AG08395 (cell line): Measurements from ENCODE around the gene TMEM165.

ENCODE experiments used
- DNase-seq: peaks from one replicate; pipeline ENCODE4 v3.0.0; 2012; ENCODE audit warnings: mixed read lengths, low spot score

The TMEM165 gene

DNA sequence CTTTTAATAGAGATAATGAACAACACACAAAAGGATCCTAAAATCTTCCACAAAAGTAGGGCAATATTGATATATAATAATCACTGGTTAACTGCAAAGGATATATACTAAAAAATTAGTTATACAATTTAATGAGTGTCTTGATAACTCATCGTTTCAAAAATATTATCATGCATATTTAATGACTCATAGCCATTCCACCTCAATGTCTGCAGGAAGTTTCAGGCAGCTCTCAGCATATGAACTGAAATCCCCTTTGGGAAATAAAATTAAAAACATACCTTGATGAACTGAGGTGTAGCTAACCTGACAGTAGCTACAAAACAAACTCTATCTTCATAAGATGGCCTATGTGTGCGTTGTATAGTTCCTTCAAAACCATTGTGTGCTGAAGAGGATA is 62.9 kb downstream of the TMEM165 start:
- DNase-seq: peak; percentile 35

DNA sequence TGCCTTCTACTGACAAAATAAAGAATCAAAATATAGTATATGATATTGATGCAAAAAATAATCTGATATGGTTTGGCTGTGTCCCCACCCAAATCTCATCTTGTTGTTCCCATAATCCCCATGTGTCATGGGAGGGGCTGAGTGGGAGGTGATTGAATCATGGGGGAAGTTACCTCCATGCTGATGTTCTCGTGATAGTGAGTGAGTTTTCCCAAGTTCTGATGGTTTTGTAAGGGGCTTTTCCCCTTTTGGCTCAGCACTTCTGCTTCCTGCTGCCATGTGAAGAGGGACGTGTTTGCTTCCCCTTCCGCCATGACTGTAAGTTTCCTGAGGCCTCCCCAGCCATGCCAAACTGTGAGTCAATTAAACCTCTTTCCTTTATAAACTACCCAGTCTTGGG is 70.2 kb downstream of the TMEM165 start:
- DNase-seq: no peak

DNA sequence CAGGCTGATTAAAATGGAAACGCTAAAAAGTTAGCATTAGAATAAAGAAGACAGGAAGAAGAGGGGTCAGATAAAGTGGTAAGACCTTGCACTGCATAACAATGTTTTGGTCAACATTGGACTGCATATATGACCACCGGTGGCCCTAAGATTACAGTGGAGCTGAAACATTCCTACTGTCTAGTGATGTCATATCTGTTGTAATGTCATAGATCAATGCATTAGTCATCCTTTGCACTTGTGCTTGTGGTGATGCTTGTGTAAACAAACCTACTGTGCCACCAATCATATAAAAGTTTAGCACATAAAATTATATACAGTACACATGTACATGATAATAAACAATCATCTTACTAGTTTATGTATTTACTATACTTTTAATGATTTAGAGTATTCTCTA is 73.0 kb downstream of the TMEM165 start:
- DNase-seq: peak; percentile 11

DNA sequence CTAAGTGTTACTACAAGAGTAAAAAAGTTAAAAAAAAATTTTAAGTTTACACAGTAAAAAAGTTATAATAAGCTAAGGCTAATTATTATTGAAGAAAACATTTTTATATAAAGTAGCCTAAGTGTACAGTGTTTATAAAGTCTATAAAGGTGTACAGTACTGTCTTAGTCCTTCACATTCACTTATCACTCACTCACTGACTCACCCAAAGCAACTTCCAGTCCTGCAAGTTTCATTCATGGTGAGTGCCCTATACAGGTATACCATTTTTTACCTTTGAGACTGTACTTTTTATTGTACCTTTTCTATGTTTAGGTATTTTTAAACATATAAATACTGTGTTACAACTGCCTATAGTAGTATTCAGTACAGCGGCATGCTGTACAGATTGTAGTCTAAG is 74.2 kb downstream of the TMEM165 start:
- DNase-seq: no peak
